Activated CD4-positive, alpha-beta memory T cell treated with anti-CD3 and anti-CD28 coated beads, Interleukin-2, amount 10 ng/mL, durations not matched to agents 7 days and 5 days (primary cell): Measurements from ENCODE around the gene CFL1. TPM values are rescaled to one million over a fixed set of nuclear protein-coding genes. Genes with fewer than 3 reads are reported as not detected.
"Not testable (repeated sequence)": the region's sequence is repeated elsewhere in the genome, so short reads cannot be mapped to it uniquely, and the experiment has no call there.

Experiments used
- CTCF ChIA-PET: fragments of 350-600 bp; sonication (Branson Sonifier 250); formaldehyde crosslinking; loops from one replicate; lab custom pipeline; 2021; ENCODE audit warnings: antibody characterized with exemption, inconsistent platforms; lab: Charles Lee
- POLR2A ChIA-PET: fragments of 350-600 bp; sonication (Branson Sonifier 250); formaldehyde crosslinking; loops from one replicate; lab custom pipeline; 2021; ENCODE audit warnings: antibody characterized with exemption; lab: Charles Lee
- DNase-seq: peaks from one replicate; pipeline ENCODE4 v3.0.0-alpha.2; 2020
- H3K27ac Mint-ChIP-seq: one replicate; pipeline ENCODE4 v1.8.0; 2021; ENCODE audit warnings: mild to moderate bottlenecking, mixed read lengths
- H3K27me3 Mint-ChIP-seq: one replicate; pipeline ENCODE4 v1.8.0; 2021; ENCODE audit warnings: mixed read lengths
- H3K36me3 Mint-ChIP-seq: one replicate; pipeline ENCODE4 v1.8.0; 2021; ENCODE audit warnings: low read depth, mixed read lengths
- H3K4me1 Mint-ChIP-seq: one replicate; pipeline ENCODE4 v1.8.0; 2021; ENCODE audit warnings: mixed read lengths
- H3K4me3 Mint-ChIP-seq: one replicate; pipeline ENCODE4 v1.8.0; 2021; ENCODE audit warnings: mild to moderate bottlenecking, mixed read lengths
- H3K9me3 Mint-ChIP-seq: one replicate; pipeline ENCODE4 v1.8.0; 2021; ENCODE audit warnings: mixed read lengths
- total RNA-seq, 2 experiments: library from RNA; stranded (reverse); gene quantifications; one replicate each; pipeline ENCODE4 v1.2.3, GENCODE V29; 2021

The CFL1 gene
- total RNA-seq, 2 experiments from 2014 or later = 1,733 to 1,734 TPM

DNA sequence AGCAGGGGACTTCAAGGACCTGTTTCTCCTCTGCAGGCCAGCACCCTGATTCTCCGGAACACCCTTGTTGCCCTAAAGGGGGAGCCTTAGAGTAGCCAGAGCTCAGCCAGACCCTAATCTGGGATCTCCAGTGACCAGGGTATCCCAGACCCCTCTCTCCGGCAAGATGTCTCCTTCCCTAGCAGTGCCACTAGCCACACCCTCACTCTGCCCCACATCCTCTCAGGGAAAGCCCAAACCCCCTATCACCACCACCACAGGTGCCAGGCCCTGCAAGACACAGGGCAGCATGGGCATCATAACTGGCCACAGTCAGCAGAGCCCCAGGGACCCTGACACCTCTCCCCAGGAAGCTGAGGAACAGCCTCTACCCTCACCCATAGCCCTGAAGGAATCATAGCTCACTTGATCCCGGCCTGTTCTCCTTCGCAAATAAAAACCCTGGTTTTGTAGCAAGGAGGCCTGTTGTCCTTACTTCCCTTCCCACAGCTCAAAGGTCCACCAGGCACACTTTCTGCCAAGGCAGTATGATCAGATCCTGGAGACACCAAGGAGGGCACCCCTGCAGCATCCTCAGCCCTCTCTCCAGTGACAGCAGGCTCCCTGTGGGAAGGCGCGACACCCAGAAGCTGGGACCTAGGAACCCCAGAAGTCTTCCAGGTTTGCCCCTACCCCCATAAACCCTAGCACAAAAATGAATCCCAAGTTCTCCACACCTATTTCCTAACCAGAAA is 4.6 kb downstream of the CFL1 start:
- ChIA-PET CTCF (no interaction called here), POLR2A (interaction anchor here (1.0 to 3.6 kb wide), 8 partner anchors 8 to 141 kb away, joined by 3 to 13 read pairs (median 4); partner anchors contain the start of genes FOSL1 and SNX32)
- H3K27me3 Mint-ChIP-seq = no peaks in the 10 kb centered on the region
- no peak for DNase-seq
- H3K9me3 Mint-ChIP-seq = peaks cover 5% of the 10 kb centered on the region
- H3K4me1 Mint-ChIP-seq = peaks cover 41% of the 10 kb centered on the region
- H3K36me3 Mint-ChIP-seq = peaks cover 70% of the 10 kb centered on the region
- no peak overlapping the region for H3K27ac Mint-ChIP-seq
- no peak overlapping the region for H3K4me3 Mint-ChIP-seq

DNA sequence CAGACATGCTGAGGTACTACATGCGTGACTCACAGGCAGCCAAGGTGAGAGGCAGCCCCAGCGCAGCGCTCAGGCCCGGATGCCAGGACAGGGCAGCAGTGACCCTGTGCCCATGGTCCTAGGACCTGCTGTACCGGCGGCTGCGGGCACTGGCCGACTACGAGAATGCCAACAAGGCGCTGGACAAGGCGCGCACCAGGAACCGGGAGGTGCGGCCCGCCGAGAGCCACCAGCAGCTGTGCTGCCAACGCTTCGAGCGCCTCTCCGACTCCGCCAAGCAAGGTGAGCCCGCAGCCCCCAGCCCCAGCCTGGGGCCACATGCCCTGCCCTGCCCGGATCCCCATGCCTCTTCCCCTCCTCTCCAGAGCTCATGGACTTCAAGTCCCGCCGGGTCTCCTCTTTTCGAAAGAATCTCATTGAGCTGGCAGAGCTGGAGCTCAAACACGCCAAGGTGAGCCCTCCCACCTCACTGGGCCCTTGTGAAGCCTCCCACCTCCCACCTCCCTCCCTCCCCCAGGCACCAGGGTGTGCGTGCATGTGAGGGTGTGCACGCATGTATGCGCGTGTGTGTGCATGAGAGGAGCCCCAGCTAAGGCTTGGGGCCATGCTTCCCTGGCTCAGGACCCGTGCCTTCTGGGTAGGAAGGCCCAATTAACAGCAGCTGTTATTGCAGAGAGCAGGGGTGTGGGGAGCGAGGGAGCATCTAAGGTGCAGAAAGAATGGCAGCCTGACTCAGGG is 5.3 kb downstream of the CFL1 start:
- Mint-ChIP-seq H3K4me1 (peaks cover 38% of the 10 kb centered on the region), H3K9me3 (peaks cover 5% of the 10 kb centered on the region), H3K4me3 (no peak overlapping the region), H3K36me3 (peaks cover 68% of the 10 kb centered on the region), H3K27me3 (no peaks in the 10 kb centered on the region), H3K27ac (no peak overlapping the region)
- DNase-seq = no peak
- ChIA-PET POLR2A (interaction anchor here (1.0 to 4.6 kb wide), 15 partner anchors 8 to 214 kb away, joined by 3 to 38 read pairs (median 4); partner anchors contain the start of genes CCDC85B, FIBP, FOSL1 and MUS81), CTCF (interaction anchor here (1.1 to 1.3 kb wide), 3 partner anchors 24 to 150 kb away, joined by 3 to 5 read pairs (median 3); partner anchors contain the start of genes BANF1 and EIF1AD)

DNA sequence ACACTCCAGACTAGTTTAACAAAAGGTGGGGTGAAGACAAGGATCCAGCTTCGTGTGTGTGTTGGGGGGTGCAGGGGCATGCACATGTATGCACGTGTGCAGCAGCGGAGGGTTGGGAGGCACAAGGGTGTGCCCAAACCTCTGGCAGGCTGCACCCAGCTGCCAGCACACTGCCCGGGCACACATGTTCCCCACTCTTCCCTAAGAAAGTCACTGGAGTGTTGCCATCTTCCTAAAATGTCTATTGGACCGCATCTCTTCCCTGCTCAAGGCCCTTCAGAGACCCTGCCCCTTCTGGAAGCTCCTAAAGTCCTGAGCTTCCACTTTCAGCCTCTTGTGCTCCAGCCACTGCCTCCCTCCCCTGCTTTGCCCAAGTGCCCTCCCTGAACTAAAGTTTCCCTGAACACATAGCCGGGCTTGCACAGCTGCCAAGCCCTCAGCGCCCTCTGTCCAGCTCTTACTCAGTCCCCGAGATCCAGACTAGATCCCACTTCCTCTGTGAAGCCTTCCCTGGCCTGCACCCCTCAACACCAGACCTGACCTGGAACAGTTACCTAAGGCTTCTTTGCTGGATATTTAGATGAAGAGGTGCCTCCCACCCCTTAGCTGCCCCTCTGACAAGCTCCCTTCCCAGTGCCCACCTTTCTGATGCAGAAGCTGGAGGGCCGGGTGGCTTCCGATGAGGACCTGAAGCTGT is 6.0 kb downstream of the CFL1 start:
- Mint-ChIP-seq H3K27ac (no peak overlapping the region), H3K27me3 (no peaks in the 10 kb centered on the region), H3K4me1 (peaks cover 38% of the 10 kb centered on the region), H3K9me3 (peaks cover 5% of the 10 kb centered on the region), H3K36me3 (peaks cover 66% of the 10 kb centered on the region), H3K4me3 (no peak overlapping the region)
- DNase-seq = no peak
- POLR2A ChIA-PET = interaction anchor here (0.6 to 4.6 kb wide), 20 partner anchors 9 to 213 kb away, joined by 3 to 38 read pairs (median 4); partner anchors contain the start of genes CCDC85B, CTSW, FIBP and FOSL1
- CTCF ChIA-PET = interaction anchor here (1.0 to 1.5 kb wide), 11 partner anchors 8 to 194 kb away, joined by 3 to 13 read pairs (median 3); partner anchors contain the start of genes BANF1, EIF1AD, FIBP and KAT5

DNA sequence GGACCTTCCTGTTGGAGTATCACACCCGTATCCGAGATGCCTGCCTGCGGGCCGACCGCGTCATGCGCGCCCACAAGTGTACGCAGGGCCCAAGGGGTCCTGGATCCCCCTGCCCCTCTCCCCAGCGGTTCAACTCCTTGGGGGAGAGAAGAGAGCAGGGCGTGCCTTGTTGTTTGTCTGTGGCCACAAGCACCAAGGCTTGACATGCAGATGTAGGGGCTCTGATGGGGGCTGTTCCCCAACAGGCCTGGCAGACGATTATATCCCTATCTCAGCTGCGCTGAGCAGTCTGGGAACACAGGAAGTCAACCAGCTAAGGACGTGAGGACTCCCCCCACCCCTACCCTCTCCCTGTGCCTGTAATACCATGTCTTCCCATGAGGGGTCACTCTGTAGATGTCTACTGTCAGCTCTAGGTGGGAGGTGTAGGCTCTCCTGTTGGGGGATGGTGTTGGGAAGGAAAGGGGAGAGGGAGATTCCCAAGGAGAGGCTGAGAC is 6.8 kb downstream of the CFL1 start:
- H3K27me3 Mint-ChIP-seq = no peaks in the 10 kb centered on the region
- CTCF ChIA-PET = interaction anchor here (1.0 to 1.5 kb wide), 10 partner anchors 9 to 194 kb away, joined by 3 to 13 read pairs (median 4); partner anchors contain the start of genes BANF1, EIF1AD, FIBP and KAT5
- peaks cover 29% of the 10 kb centered on the region for H3K4me1 Mint-ChIP-seq
- H3K27ac Mint-ChIP-seq = no peak overlapping the region
- H3K4me3 Mint-ChIP-seq = no peak overlapping the region
- peaks cover 58% of the 10 kb centered on the region for H3K36me3 Mint-ChIP-seq
- peak; percentile 29 for DNase-seq
- peaks cover 5% of the 10 kb centered on the region for H3K9me3 Mint-ChIP-seq
- POLR2A ChIA-PET = interaction anchor here (0.6 to 4.6 kb wide), 20 partner anchors 9 to 212 kb away, joined by 3 to 38 read pairs (median 3); partner anchors contain the start of genes BANF1, CCDC85B, CTSW and EIF1AD

DNA sequence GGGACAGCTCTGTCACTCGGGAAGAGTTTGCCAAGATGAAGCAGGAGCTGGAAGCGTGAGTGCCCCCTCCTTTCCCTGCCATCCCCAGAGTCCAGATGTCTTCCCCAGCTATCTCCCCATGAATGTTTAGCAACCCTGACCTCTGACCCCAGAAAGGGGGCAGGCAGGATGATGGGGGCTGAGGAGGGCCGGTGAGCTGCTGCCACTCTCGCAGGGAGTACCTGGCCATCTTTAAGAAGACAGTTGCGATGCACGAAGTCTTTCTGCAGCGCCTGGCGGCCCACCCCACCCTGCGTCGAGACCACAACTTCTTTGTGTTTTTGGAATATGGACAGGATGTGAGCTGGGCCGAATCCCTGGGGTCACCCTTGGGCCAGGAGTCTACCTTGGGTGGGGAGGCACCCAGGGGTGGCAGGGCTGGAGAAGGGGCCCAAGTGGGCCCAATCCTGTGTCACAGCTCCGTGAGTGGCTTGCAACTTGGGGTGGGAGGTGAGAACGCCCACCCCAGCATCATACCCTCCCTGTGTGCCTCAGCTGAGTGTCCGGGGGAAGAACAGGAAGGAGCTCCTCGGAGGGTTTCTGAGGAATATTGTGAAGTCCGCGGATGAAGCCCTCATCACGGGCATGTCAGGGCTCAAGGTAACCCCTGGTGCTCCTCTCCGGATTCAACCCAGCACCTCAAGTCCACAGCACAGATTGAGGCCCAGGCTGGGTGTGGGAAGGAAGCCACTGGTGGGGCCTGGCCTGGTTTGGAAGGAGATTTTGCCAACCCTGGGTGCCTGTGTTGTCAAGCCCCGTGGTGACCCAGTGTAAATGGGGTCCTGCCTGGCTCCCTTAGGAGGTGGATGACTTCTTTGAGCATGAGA is 7.5 kb downstream of the CFL1 start:
- no peak overlapping the region for H3K4me3 Mint-ChIP-seq
- peaks cover 5% of the 10 kb centered on the region for H3K9me3 Mint-ChIP-seq
- ChIA-PET POLR2A (interaction anchor here (0.7 to 4.6 kb wide), 13 partner anchors 8 to 172 kb away, joined by 3 to 38 read pairs (median 5); partner anchors contain the start of genes AP5B1, BANF1, CFL1 and EIF1AD), CTCF (interaction anchor here (1.0 to 2.6 kb wide), 8 partner anchors 9 to 195 kb away, joined by 3 to 13 read pairs (median 4); partner anchors contain the start of genes FIBP, KAT5 and MUS81)
- peak; percentile 17 for DNase-seq
- H3K27me3 Mint-ChIP-seq = no peaks in the 10 kb centered on the region
- peaks cover 51% of the 10 kb centered on the region for H3K36me3 Mint-ChIP-seq
- peaks cover 22% of the 10 kb centered on the region for H3K4me1 Mint-ChIP-seq
- H3K27ac Mint-ChIP-seq = no peak overlapping the region

DNA sequence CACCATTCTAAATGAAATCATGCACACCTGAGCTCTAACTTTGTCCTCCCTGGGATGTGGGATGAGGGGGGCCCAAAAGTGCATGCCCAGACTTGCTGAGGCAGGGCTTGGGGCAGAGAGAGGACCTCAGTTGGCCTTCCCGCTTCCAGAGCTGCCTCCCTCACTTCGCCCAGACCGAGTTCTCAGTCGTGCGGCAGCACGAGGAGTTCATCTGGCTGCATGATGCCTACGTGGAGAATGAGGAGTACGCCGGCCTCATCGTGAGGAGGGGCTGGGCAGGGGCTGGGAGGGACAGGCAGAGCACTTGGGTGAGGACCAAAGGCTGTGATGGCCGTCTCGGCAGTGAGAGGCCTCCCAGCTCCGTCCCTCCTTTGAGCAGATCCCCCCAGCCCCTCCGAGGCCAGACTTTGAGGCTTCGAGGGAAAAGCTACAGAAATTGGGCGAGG is 8.2 kb downstream of the CFL1 start:
- no peak for DNase-seq
- H3K36me3 Mint-ChIP-seq = peaks cover 45% of the 10 kb centered on the region
- H3K27me3 Mint-ChIP-seq = no peaks in the 10 kb centered on the region
- ChIA-PET POLR2A (interaction anchor here (0.7 to 4.6 kb wide), 9 partner anchors 8 to 129 kb away, joined by 3 to 38 read pairs (median 6); partner anchors contain the start of genes AP5B1, CFL1, MUS81 and RNASEH2C), CTCF (interaction anchor here (2.6 kb wide), 1 partner anchor 10 kb away, joined by 10 read pairs; the partner anchor contains the start of gene MUS81)
- H3K4me3 Mint-ChIP-seq = no peak overlapping the region
- no peak overlapping the region for H3K27ac Mint-ChIP-seq
- H3K4me1 Mint-ChIP-seq = peaks cover 17% of the 10 kb centered on the region
- peaks cover 5% of the 10 kb centered on the region for H3K9me3 Mint-ChIP-seq

DNA sequence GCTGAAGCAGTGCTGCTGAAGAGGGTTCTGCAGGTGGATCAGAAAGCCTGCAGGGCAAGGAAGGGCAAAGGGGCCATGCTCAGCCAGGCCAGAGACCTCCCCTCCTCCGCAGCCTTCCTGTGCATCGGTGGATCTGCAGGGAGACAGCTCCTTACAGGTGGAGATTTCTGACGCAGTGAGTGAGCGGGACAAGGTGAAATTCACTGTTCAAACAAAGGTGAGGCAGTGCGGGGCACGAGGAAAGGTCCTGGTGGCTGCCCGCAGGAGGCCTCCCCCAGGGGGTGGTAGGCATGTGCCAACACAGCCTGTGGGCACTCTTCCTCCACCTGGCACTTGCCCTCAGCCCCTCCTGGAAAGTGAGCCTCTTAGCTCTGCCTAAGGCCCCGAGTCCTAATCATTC is 8.6 kb downstream of the CFL1 start:
- no peak overlapping the region for H3K27ac Mint-ChIP-seq
- ChIA-PET POLR2A (interaction anchor here (1.0 to 4.6 kb wide), 8 partner anchors 9 to 129 kb away, joined by 3 to 38 read pairs (median 9); partner anchors contain the start of genes AP5B1, CFL1, MUS81 and RNASEH2C), CTCF (interaction anchor here (2.6 kb wide), 1 partner anchor 10 kb away, joined by 10 read pairs; the partner anchor contains the start of gene MUS81)
- no peaks in the 10 kb centered on the region for H3K27me3 Mint-ChIP-seq
- no peak for DNase-seq
- H3K4me1 Mint-ChIP-seq = peaks cover 13% of the 10 kb centered on the region
- peaks cover 41% of the 10 kb centered on the region for H3K36me3 Mint-ChIP-seq
- peaks cover 5% of the 10 kb centered on the region for H3K9me3 Mint-ChIP-seq
- no peak overlapping the region for H3K4me3 Mint-ChIP-seq

DNA sequence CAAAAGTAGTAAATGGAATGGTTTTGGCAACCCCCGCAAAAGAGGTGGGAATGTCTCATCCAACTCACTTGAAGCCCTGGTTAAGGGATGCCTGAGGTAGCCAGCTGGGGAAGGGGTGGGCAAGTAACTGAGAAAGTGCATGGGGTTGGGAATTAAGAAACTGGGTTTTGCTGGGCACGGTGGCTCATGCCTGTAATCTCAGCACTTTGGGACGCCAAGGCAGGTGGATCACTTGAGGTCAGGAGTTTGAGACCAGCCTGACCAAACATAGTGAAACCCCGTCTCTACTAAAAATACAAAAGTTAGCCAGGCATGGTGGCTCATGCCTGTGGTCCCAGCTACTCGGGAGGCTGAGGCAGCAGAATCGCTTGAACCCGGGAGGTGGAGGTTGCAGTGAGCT is 9.3 kb downstream of the CFL1 start:
- not testable (repeated sequence) for H3K27me3 Mint-ChIP-seq, H3K4me3 Mint-ChIP-seq, H3K4me1 Mint-ChIP-seq, H3K9me3 Mint-ChIP-seq, DNase-seq, H3K27ac Mint-ChIP-seq
- CTCF ChIA-PET = interaction anchor here (0.8 to 2.6 kb wide), 2 partner anchors 11 to 36 kb away, joined by 3 to 10 read pairs; partner anchors contain the start of gene MUS81
- POLR2A ChIA-PET = interaction anchor here (0.7 to 4.6 kb wide), 5 partner anchors 9 to 128 kb away, joined by 3 to 38 read pairs (median 5); partner anchors contain the start of genes CFL1, MUS81 and RNASEH2C
- H3K36me3 Mint-ChIP-seq = peaks cover 34% of the 10 kb centered on the region

DNA sequence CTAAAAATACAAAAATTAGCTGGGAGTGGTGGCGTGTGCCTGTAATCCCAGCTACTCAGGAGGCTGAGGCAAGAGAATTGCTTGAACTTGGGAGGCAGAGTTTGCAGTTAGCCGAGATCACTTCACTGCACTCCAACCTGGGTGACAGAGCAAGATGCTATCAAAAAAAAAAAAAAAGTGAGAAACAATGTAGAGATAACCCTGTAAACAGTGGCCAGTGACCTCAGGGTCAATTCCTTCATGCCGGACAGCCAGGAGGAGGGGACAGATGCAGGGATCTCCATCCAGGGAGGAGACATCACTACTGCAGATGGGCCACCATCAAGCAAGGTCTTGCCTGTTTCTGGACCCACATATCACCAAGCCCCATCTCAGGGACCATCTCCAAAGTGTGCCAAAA is 10.2 kb downstream of the CFL1 start:
- DNase-seq = no peak
- H3K27me3 Mint-ChIP-seq = no peaks in the 10 kb centered on the region
- H3K4me1 Mint-ChIP-seq = peaks cover 2% of the 10 kb centered on the region
- ChIA-PET POLR2A (interaction anchor here (1.2 to 2.3 kb wide), 2 partner anchors 10 to 12 kb away, joined by 3 to 13 read pairs; partner anchors contain the start of genes CFL1 and MUS81), CTCF (interaction anchor here (1.0 to 1.3 kb wide), 3 partner anchors 29 to 46 kb away, joined by 4 read pairs; no protein-coding TSS in a partner anchor)
- no peak overlapping the region for H3K27ac Mint-ChIP-seq
- H3K4me3 Mint-ChIP-seq = no peak overlapping the region
- H3K36me3 Mint-ChIP-seq = peaks cover 24% of the 10 kb centered on the region
- peaks cover 5% of the 10 kb centered on the region for H3K9me3 Mint-ChIP-seq

DNA sequence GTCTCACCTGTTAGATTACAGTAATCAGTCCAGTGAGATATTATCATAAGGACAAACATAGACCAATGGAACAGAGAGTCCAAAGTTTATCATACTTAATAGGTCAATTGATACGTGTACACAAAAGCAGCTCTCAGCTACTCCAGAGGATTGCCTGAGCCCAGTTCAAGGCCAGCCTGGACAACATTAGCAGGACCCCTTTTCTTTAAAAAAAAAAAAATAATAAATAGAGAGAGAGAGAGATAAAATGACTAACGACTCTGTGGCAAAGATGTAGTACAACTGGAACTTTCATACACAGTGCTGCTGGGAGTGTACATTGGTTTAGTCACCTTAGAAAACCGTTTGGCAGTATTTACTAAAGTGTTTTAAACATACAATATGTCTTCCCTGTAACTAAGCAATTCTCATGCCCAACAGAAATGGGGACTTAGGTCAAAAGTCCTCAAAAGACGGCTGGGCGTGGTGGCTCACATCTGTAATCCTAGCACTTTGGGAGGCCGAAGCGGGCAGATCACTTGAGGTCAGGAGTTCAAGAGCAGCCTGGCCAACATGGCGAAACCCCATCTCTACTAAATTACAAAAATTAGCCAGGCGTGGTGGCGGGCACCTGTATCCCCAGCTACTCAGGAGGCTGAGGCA is 13.6 kb downstream of the CFL1 start:
- ChIA-PET POLR2A (interaction anchor here (0.5 to 1.6 kb wide), 4 partner anchors 9 to 1981 kb away, joined by 3 to 4 read pairs (median 4); no protein-coding TSS in a partner anchor), CTCF (interaction anchor here (0.7 kb wide), 1 partner anchor 15 kb away, joined by 6 read pairs; no protein-coding TSS in a partner anchor)
- Mint-ChIP-seq H3K27me3 (no peaks in the 10 kb centered on the region), H3K4me3 (no peak overlapping the region), H3K36me3 (no peaks in the 10 kb centered on the region), H3K27ac (no peak overlapping the region), H3K4me1 (no peaks in the 10 kb centered on the region), H3K9me3 (no peaks in the 10 kb centered on the region)
- DNase-seq = no peak
